GM19468 (cell line): ENCODE data around the gene GRM5.
A peak's percentile ranks its signal among the peaks of the same experiment; 100 is the strongest.
"Not testable (repeated sequence)": the region's sequence is repeated elsewhere in the genome, so short reads cannot be mapped to it uniquely, and the experiment has no call there.

Experiments used
- ATAC-seq: cut with Tn5 transposase; IDR thresholded peaks from one replicate; pipeline ENCODE4 v1.9.1; 2021; ENCODE audit warnings: mild to moderate bottlenecking, moderate library complexity, moderate number of reproducible peaks; ENCODE audit not compliant: unreplicated experiment; ENCODE audit errors: extremely low read depth

GRM5 gene

GRCh38 chr11:89065651-89066201 is at the start of gene GRM5:
TSS of gene GRM5 (minus strand) at chr11:89065982. CDS start at chr11:89047872, 18,110 bp downstream.
- not testable (repeated sequence) for ATAC-seq

GRCh38 chr11:89097956-89098355 is 32.2 kb upstream of the GRM5 start:
- ATAC-seq: peak; percentile 76

GRCh38 chr11:89093806-89094205 is 28.0 kb upstream of the GRM5 start:
- not testable (repeated sequence) for ATAC-seq

GRCh38 chr11:89084951-89085350 is 19.2 kb upstream of the GRM5 start:
- not testable (repeated sequence) for ATAC-seq

GRCh38 chr11:89070911-89071310 is 5.1 kb upstream of the GRM5 start:
- not testable (repeated sequence) for ATAC-seq

GRCh38 chr11:89067264-89067663 is 1.5 kb upstream of the GRM5 start:
- no peak for ATAC-seq

GRCh38 chr11:89065066-89065465 is 716 bp downstream of the GRM5 start:
- no peak for ATAC-seq

GRCh38 chr11:89063481-89063951 is 2.3 kb downstream of the GRM5 start:
- ATAC-seq: not testable (repeated sequence)

GRCh38 chr11:89062771-89063298 is 2.9 kb downstream of the GRM5 start:
- ATAC-seq: not testable (repeated sequence)

- not testable (repeated sequence) for ATAC-seq
Observed at GRCh38 chr11:89061839-89062238, 3.9 kb downstream of the GRM5 start.

- not testable (repeated sequence) for ATAC-seq
Observed at GRCh38 chr11:89057406-89057805, 8.4 kb downstream of the GRM5 start.

GRCh38 chr11:89052220-89052619 is 13.6 kb downstream of the GRM5 start:
- no peak for ATAC-seq

GRCh38 chr11:89047159-89047558 is 18.6 kb downstream of the GRM5 start:
- not testable (repeated sequence) for ATAC-seq

GRCh38 chr11:89043861-89044588 is 21.8 kb downstream of the GRM5 start:
- ATAC-seq: not testable (repeated sequence)

GRCh38 chr11:89029671-89030070 is 36.1 kb downstream of the GRM5 start:
- not testable (repeated sequence) for ATAC-seq

GRCh38 chr11:89021339-89021738 is 44.4 kb downstream of the GRM5 start:
- ATAC-seq: no peak

GRCh38 chr11:89019827-89020547 is 45.8 kb downstream of the GRM5 start:
- not testable (repeated sequence) for ATAC-seq

GRCh38 chr11:89016214-89016613 is 49.6 kb downstream of the GRM5 start:
- ATAC-seq: no peak

- no peak for ATAC-seq
Observed at GRCh38 chr11:89015614-89016013, 50.2 kb downstream of the GRM5 start.

- not testable (repeated sequence) for ATAC-seq
Observed at GRCh38 chr11:89000852-89001251, 64.9 kb downstream of the GRM5 start.

- no peak for ATAC-seq
Observed at GRCh38 chr11:88979641-88980040, 86.1 kb downstream of the GRM5 start.
